HEK293 (cell line): Measurements from ENCODE around the gene GAA.

ENCODE experiments used
- CTCF ChIP-seq: fragments of 450-650 bp; formaldehyde crosslinking; IDR thresholded peaks from 2 replicates; pipeline ENCODE4 v1.5.1; 2016; ENCODE audit warnings: missing biosample characterization, missing genetic modification characterization
- ZNF112 ChIP-seq: fragments of 450-650 bp; formaldehyde crosslinking; IDR thresholded peaks from 2 replicates; pipeline ENCODE4 v1.5.0; 2017; ENCODE audit warnings: missing biosample characterization, missing genetic modification characterization
- ZNF350 ChIP-seq: fragments of 450-650 bp; formaldehyde crosslinking; IDR thresholded peaks from 2 replicates; pipeline ENCODE4 v1.5.0; 2017; ENCODE audit warnings: missing biosample characterization, mild to moderate bottlenecking, missing genetic modification characterization
- ZNF510 ChIP-seq: fragments of 450-650 bp; formaldehyde crosslinking; IDR thresholded peaks from 2 replicates; pipeline ENCODE4 v1.5.1; 2018; ENCODE audit warnings: mild to moderate bottlenecking, missing genetic modification characterization, missing biosample characterization; ENCODE audit not compliant: insufficient replicate concordance

DNA sequence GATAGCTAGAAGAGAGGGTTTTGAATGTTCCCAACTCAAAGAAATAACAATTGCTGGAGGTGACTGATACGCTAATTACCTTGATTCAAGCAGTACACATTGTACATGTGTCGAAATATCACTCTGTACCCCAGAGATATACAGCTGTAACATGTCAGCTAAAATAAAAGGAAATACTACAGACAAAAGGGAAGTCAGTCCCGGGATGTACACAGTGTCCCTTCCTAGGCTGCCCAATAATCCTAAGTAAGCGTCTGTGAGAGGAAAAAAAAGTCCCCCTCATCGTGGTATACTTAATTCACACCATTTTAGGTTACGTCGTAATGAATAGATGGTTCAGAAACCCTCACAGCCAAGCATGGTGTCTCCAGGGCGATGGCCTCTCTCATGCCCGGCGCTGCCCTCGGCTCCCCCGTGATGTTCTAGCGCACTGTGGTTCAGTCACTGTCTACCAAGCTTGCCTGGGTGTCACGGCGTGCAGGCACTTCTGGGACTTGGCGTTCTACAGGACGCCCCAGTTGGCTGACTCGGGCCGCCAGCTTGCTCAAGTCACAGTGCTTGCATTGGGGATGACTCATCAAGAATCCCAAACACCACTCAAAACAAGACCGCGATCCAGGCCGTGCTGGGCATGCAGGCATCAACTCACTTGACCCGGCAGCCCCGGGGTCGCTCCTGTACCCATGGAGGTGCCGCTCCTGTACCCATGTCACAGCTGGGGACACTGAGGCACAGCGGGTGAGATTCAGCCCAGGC, 37.4 kb upstream of the GAA start:
- TF ChIP-seq ZNF112 (tag by site-specific recombination) = no peak
- no peak for TF ChIP-seq ZNF350
- no peak for TF ChIP-seq CTCF (tag by site-specific recombination)
- TF ChIP-seq ZNF510 (tag by site-specific recombination) = no peak
